ENCODE data around the gene SLC39A11. TPM values are rescaled to one million over a fixed set of nuclear protein-coding genes. Genes with fewer than 3 reads are reported as not detected.

SLC39A11 gene
- total RNA-seq, 1 donor from 2014 or later = 34.8 TPM

- H3K4me1 Mint-ChIP-seq = no peaks in the 10 kb centered on the region
- CTCF ChIA-PET = no interaction called here
- no peak for TF ChIP-seq CTCF (IDR thresholded peaks at IDR 0.05)
- H3K36me3 Mint-ChIP-seq (ENCODE audit: low read depth) = peaks cover 43% of the 10 kb centered on the region
- no peak overlapping the region for H3K27ac Mint-ChIP-seq
- no peak overlapping the region for H3K4me3 Mint-ChIP-seq
- intact Hi-C loops (cut with micrococcal nuclease) = no loop called here
- DNase-seq (no peak), ATAC-seq (ENCODE audit: low read depth) (no peak)
- H3K27me3 Mint-ChIP-seq = no peaks in the 10 kb centered on the region
- POLR2A ChIA-PET = no interaction called here
- no peaks in the 10 kb centered on the region for H3K9me3 Mint-ChIP-seq
Observed at GRCh38 chr17:72846399-72846798, 246.1 kb downstream of the SLC39A11 start.

- intact Hi-C loops (cut with micrococcal nuclease) = no loop called here
- DNase-seq = no peak
- no peaks in the 10 kb centered on the region for H3K27me3 Mint-ChIP-seq
- H3K36me3 Mint-ChIP-seq (ENCODE audit: low read depth) = peaks cover 55% of the 10 kb centered on the region
- no peaks in the 10 kb centered on the region for H3K4me1 Mint-ChIP-seq
- no peak overlapping the region for H3K4me3 Mint-ChIP-seq
- peaks cover 7% of the 10 kb centered on the region for H3K9me3 Mint-ChIP-seq
- ChIA-PET CTCF (no interaction called here), POLR2A (no interaction called here)
- no peak for TF ChIP-seq CTCF (IDR thresholded peaks at IDR 0.05)
- no peak overlapping the region for H3K27ac Mint-ChIP-seq
- ATAC-seq (ENCODE audit: low read depth) = no peak
Observed at GRCh38 chr17:72843591-72843990, 248.9 kb downstream of the SLC39A11 start.

GRCh38 chr17:72840019-72840418 is 252.5 kb downstream of the SLC39A11 start:
- Mint-ChIP-seq H3K27ac (no peak overlapping the region), H3K4me3 (no peak overlapping the region), H3K27me3 (no peaks in the 10 kb centered on the region), H3K4me1 (no peaks in the 10 kb centered on the region), H3K36me3 (ENCODE audit: low read depth) (peaks cover 56% of the 10 kb centered on the region), H3K9me3 (peaks cover 7% of the 10 kb centered on the region)
- TF ChIP-seq CTCF (IDR thresholded peaks at IDR 0.05) = no peak
- CTCF ChIA-PET = no interaction called here
- no peak for DNase-seq
- POLR2A ChIA-PET = no interaction called here
- intact Hi-C loops (cut with micrococcal nuclease) = no loop called here
- ATAC-seq (ENCODE audit: low read depth) = no peak

GRCh38 chr17:72839131-72839725 is 253.3 kb downstream of the SLC39A11 start:
- DNase-seq (no peak), ATAC-seq (ENCODE audit: low read depth) (no peak)
- peaks cover 7% of the 10 kb centered on the region for H3K9me3 Mint-ChIP-seq
- no peak for TF ChIP-seq CTCF (IDR thresholded peaks at IDR 0.05)
- CTCF ChIA-PET = no interaction called here
- intact Hi-C loops (cut with micrococcal nuclease) = no loop called here
- peaks cover 50% of the 10 kb centered on the region for H3K36me3 Mint-ChIP-seq (ENCODE audit: low read depth)
- H3K27ac Mint-ChIP-seq = no peak overlapping the region
- H3K4me1 Mint-ChIP-seq = no peaks in the 10 kb centered on the region
- no peak overlapping the region for H3K4me3 Mint-ChIP-seq
- POLR2A ChIA-PET = no interaction called here
- H3K27me3 Mint-ChIP-seq = no peaks in the 10 kb centered on the region

GRCh38 chr17:72838581-72838980 is 253.9 kb downstream of the SLC39A11 start:
- H3K27me3 Mint-ChIP-seq = no peaks in the 10 kb centered on the region
- H3K36me3 Mint-ChIP-seq (ENCODE audit: low read depth) = peaks cover 48% of the 10 kb centered on the region
- TF ChIP-seq CTCF (IDR thresholded peaks at IDR 0.05) = no peak
- CTCF ChIA-PET = no interaction called here
- no peak for DNase-seq
- POLR2A ChIA-PET = no interaction called here
- no peak for ATAC-seq (ENCODE audit: low read depth)
- intact Hi-C loops (cut with micrococcal nuclease) = no loop called here
- no peaks in the 10 kb centered on the region for H3K4me1 Mint-ChIP-seq
- H3K4me3 Mint-ChIP-seq = no peak overlapping the region
- no peak overlapping the region for H3K27ac Mint-ChIP-seq
- H3K9me3 Mint-ChIP-seq = peaks cover 7% of the 10 kb centered on the region
